Neural cell (in vitro differentiated cells): ENCODE measurements around the gene NUBP2.

Experiments used
- CTCF ChIP-seq: fragments of 450-650 bp; IDR thresholded peaks from 2 replicates; pipeline ENCODE4 v1.5.1; 2014; ENCODE audit warnings: antibody characterized with exemption, mild to moderate bottlenecking, moderate library complexity; ENCODE audit not compliant: poor library complexity, severe bottlenecking
- EP300 ChIP-seq: fragments of 450-650 bp; conservative IDR thresholded peaks from 2 replicates; pipeline ENCODE4 v1.6.1; 2014; ENCODE audit warnings: antibody characterized with exemption, mild to moderate bottlenecking, moderate library complexity; ENCODE audit not compliant: poor library complexity, severe bottlenecking

GRCh38 chr16:1800701-1801100, 17.9 kb downstream of the NUBP2 start:
- TF ChIP-seq CTCF (no peak), EP300 (no peak)
